GM21576 (cell line): ENCODE measurements around the gene VIPR1.

Experiments
- ATAC-seq: cut with Tn5 transposase; IDR thresholded peaks from one replicate; pipeline ENCODE4 v1.9.1; 2021; ENCODE audit warnings: mild to moderate bottlenecking, moderate library complexity; ENCODE audit not compliant: unreplicated experiment

VIPR1 gene

DNA sequence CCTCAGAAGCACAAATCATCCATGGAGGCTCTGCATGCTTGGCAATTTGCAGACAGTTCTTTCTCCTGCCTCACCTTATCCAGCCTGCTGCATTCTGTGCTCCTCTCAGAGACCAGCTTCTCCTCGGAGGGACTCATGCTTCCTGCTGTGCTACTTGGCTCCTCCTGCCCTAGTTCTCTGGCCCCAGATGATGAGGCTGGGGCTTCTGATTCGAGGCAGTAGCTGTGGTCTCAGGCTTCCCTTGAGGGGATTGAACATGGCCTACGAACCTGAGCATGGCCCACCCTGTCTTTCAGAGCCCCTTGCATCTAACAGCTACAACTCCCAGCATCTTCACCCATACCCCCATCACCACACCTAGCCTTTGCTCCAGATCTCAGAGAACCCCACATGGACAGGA, 6.7 kb downstream of the VIPR1 start:
- ATAC-seq, result no peak

- ATAC-seq, result no peak
Observed at GRCh38 chr3:42510325-42510724, 7.9 kb downstream of the VIPR1 start.

DNA sequence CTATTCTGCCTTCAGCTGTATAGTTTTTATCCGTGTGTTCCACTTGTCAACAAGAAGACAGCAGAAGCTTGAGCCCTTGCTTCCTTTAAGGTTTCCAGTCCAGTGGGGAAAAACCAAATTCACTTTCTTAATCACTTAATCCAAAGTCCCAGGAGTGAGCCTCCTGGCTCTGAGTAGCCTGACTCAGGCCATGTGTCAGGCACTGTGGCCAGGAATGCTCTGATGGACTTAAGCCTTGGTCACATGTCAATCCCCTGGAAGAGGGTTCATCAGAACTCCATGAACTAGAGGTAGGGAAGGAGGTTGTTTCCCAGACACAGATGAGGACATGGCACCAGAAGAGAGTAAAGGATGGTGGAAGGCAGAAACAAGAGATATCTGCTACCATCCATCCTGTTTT, 8.8 kb downstream of the VIPR1 start:
- no peak for ATAC-seq

DNA sequence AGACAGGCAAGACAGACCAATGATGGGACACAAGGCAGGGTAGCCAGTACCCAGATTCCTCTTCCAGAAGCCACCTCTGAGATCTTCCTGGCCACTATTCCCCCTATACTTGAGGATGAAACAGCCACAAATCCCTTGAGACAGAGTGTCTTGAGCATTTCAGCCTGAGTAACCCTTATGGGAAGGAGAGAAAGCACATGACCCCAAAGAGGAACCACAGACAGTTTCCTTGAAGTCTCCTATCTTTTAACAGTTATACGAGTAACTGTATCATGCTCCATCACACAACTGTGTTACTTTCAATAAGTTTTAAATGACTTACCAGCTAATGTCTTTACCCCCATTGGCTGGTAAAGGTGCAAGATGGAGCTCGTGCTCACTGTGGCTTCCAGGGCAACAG, 9.3 kb downstream of the VIPR1 start:
- no peak for ATAC-seq

- ATAC-seq, result no peak
Observed at GRCh38 chr3:42513121-42513520, 10.7 kb downstream of the VIPR1 start.

DNA sequence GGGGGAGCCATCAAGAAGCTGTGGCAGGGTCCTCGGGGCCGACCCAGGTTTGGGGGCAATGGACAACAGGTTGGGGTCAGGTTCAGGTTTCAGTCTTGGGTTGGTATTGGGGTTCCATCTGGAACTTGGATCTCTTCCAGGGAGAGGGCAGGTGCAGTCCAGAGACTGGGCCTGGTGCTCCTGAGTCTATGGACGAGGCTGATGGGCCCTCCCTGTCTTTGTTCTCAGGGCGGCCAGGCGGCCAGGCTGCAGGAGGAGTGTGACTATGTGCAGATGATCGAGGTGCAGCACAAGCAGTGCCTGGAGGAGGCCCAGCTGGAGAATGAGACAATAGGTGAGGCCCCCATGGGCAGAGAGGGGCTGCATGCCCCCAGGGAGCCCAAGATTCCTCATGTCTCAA, 11.1 kb downstream of the VIPR1 start:
- no peak for ATAC-seq

DNA sequence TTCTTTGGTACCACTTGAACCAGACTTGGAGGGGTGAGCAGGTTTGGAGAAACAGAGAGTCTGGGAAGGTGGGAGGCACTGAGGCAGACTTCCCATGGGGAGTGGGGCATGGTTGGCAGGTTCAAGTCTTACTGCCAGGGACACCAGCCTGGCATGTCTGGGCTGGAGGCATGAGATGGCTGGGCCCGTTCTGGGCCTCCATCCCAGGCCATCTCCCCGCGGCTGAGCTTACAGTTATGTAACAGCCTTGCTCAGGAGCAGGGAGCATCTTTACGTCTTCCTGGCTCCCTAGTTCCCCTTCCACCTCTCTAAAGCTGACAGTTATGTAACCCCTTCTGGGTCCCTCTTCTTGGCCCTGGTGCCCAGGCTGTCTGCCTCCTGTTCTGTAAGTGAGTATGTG, 12.4 kb downstream of the VIPR1 start:
- ATAC-seq, result no peak

GRCh38 chr3:42515391-42515916, 13.0 kb downstream of the VIPR1 start:
- ATAC-seq, result no peak

DNA sequence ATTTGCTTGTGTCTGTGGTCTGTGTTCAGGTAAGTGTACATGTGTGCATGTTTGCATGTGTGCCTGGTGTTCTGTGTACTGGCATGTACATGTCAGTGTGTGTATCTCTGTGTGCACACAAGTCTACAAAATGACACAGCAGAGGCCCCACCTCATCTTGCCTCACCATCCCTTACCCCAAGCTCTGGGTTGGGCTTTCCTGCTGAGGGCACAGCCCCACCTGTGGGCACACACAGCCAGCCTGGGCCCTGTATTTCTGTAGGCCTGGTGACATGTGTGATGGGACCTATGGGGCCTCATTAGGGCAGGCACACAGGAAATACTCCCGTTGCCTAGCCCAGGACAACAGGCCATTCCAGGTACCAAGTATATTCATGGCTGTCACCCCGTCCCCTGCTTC, 13.5 kb downstream of the VIPR1 start:
- ATAC-seq, result no peak

DNA sequence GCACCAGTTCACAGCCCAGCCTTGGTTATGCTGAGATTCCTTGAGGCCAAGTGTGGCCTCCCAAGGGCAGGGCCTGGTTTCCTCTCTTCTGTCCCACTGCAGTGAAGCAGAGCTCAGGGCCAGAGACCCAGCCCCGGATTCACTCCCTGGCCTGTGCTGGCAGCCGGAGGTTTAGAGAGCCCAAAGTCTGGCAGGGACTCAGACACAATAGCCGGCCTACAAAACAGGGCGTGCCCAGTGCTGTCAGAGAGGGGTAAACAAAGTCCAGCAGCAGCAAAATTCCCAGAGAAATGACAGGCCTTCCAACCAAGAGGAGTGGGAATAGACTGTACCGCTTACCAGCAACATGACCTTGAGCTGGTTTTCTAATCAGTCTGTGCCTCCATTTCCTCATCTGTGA, 14.0 kb downstream of the VIPR1 start:
- no peak for ATAC-seq

GRCh38 chr3:42517117-42517516, 14.7 kb downstream of the VIPR1 start:
- no peak for ATAC-seq

- ATAC-seq, result no peak
Observed at GRCh38 chr3:42518800-42519567, 16.5 kb downstream of the VIPR1 start.

GRCh38 chr3:42519568-42519962, 17.1 kb downstream of the VIPR1 start:
- no peak for ATAC-seq

GRCh38 chr3:42520336-42520735, 17.9 kb downstream of the VIPR1 start:
- ATAC-seq, result no peak

DNA sequence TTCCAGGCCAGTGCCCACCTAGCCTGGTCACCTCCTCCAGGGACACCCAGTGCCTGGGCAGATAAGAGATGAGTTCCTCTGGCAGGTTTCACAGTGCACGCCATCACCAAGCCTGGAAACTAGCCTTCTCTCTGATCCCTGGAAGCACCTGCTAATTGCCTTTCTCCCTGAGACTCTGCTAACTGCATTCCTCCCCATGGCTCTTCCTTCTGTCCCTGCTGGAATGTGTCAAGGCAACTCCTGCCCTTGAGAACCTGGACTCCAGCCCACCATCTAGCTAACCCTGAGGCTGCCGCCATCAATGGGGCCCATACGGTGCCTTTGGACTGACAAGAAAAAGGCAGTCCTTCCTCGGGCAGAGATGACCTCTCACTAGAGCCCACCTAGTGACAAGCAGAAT, 18.5 kb downstream of the VIPR1 start:
- no peak for ATAC-seq

- ATAC-seq, result no peak
Observed at GRCh38 chr3:42524751-42525150, 22.3 kb downstream of the VIPR1 start.

- no peak for ATAC-seq
Observed at GRCh38 chr3:42525212-42525611, 22.8 kb downstream of the VIPR1 start.

- no peak for ATAC-seq
Observed at GRCh38 chr3:42525736-42526345, 23.4 kb downstream of the VIPR1 start.

GRCh38 chr3:42526616-42527367, 24.3 kb downstream of the VIPR1 start:
- no peak for ATAC-seq

DNA sequence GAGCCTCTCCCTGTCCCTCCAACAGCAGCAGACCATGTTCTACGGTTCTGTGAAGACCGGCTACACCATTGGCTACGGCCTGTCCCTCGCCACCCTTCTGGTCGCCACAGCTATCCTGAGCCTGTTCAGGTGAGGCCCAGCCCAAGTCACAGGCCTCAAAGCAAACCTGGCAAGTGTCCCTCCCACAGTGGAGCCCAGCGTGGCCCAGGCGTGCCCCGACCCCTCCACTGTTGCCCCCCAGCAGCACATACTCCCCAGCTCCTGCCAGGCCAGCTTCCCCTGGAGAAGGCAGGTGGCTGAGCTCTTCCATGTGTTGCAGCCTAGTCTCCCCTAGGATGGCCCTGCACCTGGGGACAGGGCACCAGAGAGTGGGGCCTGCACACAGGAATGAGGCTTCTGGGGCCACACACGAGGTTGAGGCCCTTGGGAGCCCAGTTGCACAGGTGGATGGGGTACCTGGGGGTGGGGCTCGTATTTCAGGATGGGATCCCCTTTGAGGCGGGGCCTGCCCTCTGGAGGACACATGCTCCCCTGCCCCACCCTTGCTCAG, 25.0 kb downstream of the VIPR1 start:
- ATAC-seq, result no peak

DNA sequence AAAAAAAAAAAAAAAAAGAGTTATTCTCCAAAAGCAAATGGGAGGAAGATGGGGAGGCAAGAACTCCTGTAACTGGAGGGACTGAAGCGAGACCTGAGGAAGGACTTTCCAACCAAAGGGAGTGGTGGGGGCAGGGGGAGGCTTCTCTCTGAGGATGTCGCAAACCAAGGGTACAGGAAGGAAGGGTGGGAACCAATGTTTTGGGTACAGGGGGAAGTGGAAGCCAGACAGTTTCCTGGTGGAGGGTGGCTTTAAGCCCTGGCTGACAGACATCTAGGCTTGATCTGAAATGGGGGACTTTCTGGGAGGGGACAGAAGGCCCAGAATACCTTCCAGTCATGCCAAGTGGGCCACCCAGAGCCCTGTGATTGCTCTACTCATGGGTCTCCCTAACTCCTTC, 27.0 kb downstream of the VIPR1 start:
- ATAC-seq, result no peak

GRCh38 chr3:42530073-42530472, 27.6 kb downstream of the VIPR1 start:
- ATAC-seq, result no peak
